ENCODE measurements around the gene SYS1.
A peak's percentile ranks its signal among the peaks of the same experiment; 100 is the strongest.

Gene SYS1

GRCh38 chr20:45355209-45356084, 7.5 kb upstream of the SYS1 start:
- DNase-seq (ENCODE audit: low read depth) = peak; percentile 83

- DNase-seq (ENCODE audit: low read depth) = peak; percentile 82
Observed at GRCh38 chr20:45358282-45359068, 4.5 kb upstream of the SYS1 start.

GRCh38 chr20:45359069-45359405, 3.9 kb upstream of the SYS1 start:
- DNase-seq (ENCODE audit: low read depth) = peak; percentile 74

GRCh38 chr20:45359406-45360148, 3.4 kb upstream of the SYS1 start:
- peak; percentile 71 for DNase-seq (ENCODE audit: low read depth)

- no peak for DNase-seq (ENCODE audit: low read depth)
Observed at GRCh38 chr20:45361793-45362192, 1.2 kb upstream of the SYS1 start.

- no peak for DNase-seq (ENCODE audit: low read depth)
Observed at GRCh38 chr20:45363611-45364492, 896 bp downstream of the SYS1 start.

GRCh38 chr20:45365444-45365970, 2.6 kb downstream of the SYS1 start:
- DNase-seq (ENCODE audit: low read depth) = no peak

- no peak for DNase-seq (ENCODE audit: low read depth)
Observed at GRCh38 chr20:45366192-45366591, 3.2 kb downstream of the SYS1 start.

GRCh38 chr20:45366631-45367030, 3.7 kb downstream of the SYS1 start:
- DNase-seq (ENCODE audit: low read depth) = no peak

- DNase-seq (ENCODE audit: low read depth) = no peak
Observed at GRCh38 chr20:45367126-45367525, 4.2 kb downstream of the SYS1 start.

- no peak for DNase-seq (ENCODE audit: low read depth)
Observed at GRCh38 chr20:45368221-45368980, 5.4 kb downstream of the SYS1 start.

- no peak for DNase-seq (ENCODE audit: low read depth)
Observed at GRCh38 chr20:45370571-45371160, 7.7 kb downstream of the SYS1 start.

- DNase-seq (ENCODE audit: low read depth) = no peak
Observed at GRCh38 chr20:45372241-45372640, 9.3 kb downstream of the SYS1 start.

- no peak for DNase-seq (ENCODE audit: low read depth)
Observed at GRCh38 chr20:45372646-45373352, 9.8 kb downstream of the SYS1 start.

GRCh38 chr20:45373353-45374100, 10.6 kb downstream of the SYS1 start:
- DNase-seq (ENCODE audit: low read depth) = peak; percentile 72

- DNase-seq (ENCODE audit: low read depth) = no peak
Observed at GRCh38 chr20:45374101-45374467, 11.1 kb downstream of the SYS1 start.

GRCh38 chr20:45374966-45375365, 12.0 kb downstream of the SYS1 start:
- DNase-seq (ENCODE audit: low read depth) = no peak

GRCh38 chr20:45377269-45377668, 14.3 kb downstream of the SYS1 start:
- DNase-seq (ENCODE audit: low read depth) = no peak

- DNase-seq (ENCODE audit: low read depth) = no peak
Observed at GRCh38 chr20:45378191-45378590, 15.2 kb downstream of the SYS1 start, which contains the start of gene TP53TG5. TP53TG5 (minus strand) TSS chr20:45378325; CDS start chr20:45378236, 89 bp downstream.

All from iris pigment epithelial cell (primary cell).